OCI-LY3 (cell line): ENCODE measurements around the gene SAMSN1.

Experiments used
- H2AFZ ChIP-seq: fragments of 200-600, 300-600 bp; shearing (Covaris generic); 2 replicates; pipeline ENCODE4 v1.6.0; 2014; ENCODE audit warnings: antibody characterized with exemption, low read depth, low read length
- H3K27ac ChIP-seq: fragments of 200-600, 300-600 bp; sonication (generic); 2 replicates; pipeline ENCODE4 v1.5.1; 2014; ENCODE audit warnings: mild to moderate bottlenecking, low read length, moderate library complexity, mixed read lengths
- H3K27me3 ChIP-seq: fragments of 200-600, 300-600 bp; sonication (generic); 2 replicates; pipeline ENCODE4 v1.6.1; 2014; ENCODE audit warnings: low read depth, low read length, mixed read lengths
- H3K36me3 ChIP-seq: fragments of 200-600, 300-600 bp; sonication (generic); replicated peaks from 2 replicates; pipeline ENCODE3; 2014; ENCODE audit warnings: low read depth, low read length, mixed read lengths
- H3K4me1 ChIP-seq: fragments of 300-600, 200-600 bp; sonication (generic); 2 replicates; pipeline ENCODE4 v1.6.1; 2014; ENCODE audit warnings: low read length, mixed read lengths
- H3K4me2 ChIP-seq: fragments of 200-600, 300-600 bp; sonication (generic); 2 replicates; pipeline ENCODE4 v1.6.1; 2014; ENCODE audit warnings: low read length, mixed read lengths
- H3K4me3 ChIP-seq: fragments of 300-600, 200-600 bp; sonication (generic); 2 replicates; pipeline ENCODE4 v1.5.1; 2014; ENCODE audit warnings: antibody characterized with exemption, mild to moderate bottlenecking, low read length, moderate library complexity
- H3K79me2 ChIP-seq: fragments of 300-600, 200-600 bp; shearing (Covaris generic); 2 replicates; pipeline ENCODE4 v1.6.1; 2014; ENCODE audit warnings: mild to moderate bottlenecking, low read length, mixed read lengths
- H3K9ac ChIP-seq: fragments of 300-600, 200-600 bp; shearing (Covaris generic); 2 replicates; pipeline ENCODE4 v1.6.0; 2014; ENCODE audit warnings: mild to moderate bottlenecking, low read length, moderate library complexity
- H3K9me3 ChIP-seq: fragments of 200-600, 300-600 bp; shearing (Covaris generic); 2 replicates; pipeline ENCODE4 v1.6.1; 2014; ENCODE audit warnings: low read length, mixed read lengths; ENCODE audit not compliant: insufficient read depth
- H4K20me1 ChIP-seq: fragments of 200-600, 300-600 bp; sonication (generic); 2 replicates; pipeline ENCODE4 v1.6.1; 2016; ENCODE audit warnings: low read length, mixed read lengths; ENCODE audit not compliant: insufficient read depth
- EZH2phosphoT487 ChIP-seq: fragments of 200-600 bp; shearing (Covaris generic); IDR thresholded peaks from 2 replicates; pipeline ENCODE4 v1.6.1; 2018; ENCODE audit warnings: antibody characterized with exemption, mixed run types, low read depth
- TF ChIP-seq, protein P1 (sequence below): fragments of 200-600, 300-600 bp; sonication (generic); IDR thresholded peaks from 2 replicates; pipeline ENCODE4 v1.5.1; 2014; ENCODE audit warnings: antibody characterized with exemption, low read length, low read depth

SAMSN1 gene

DNA sequence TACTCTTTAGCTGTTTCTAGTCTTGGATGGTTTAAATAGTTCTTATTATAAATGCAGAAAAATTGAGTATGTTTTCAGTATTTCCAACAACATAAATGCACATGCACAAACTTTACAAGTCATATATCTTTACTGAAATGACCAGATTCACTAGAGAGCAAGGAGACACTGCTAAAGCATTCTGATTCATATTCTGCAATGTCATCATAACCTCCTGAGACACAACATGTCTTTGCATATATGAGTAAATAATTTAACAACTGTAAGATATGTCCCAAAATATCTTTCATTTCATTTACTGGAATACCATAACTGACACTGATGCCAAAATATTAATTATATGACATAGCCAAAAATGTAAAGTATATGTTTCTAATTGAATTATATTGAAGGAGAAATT lies 16.8 kb upstream of the SAMSN1 start:
- peaks cover 19% of the 10 kb centered on the region for H3K36me3 ChIP-seq
- TF ChIP-seq EZH2phosphoT487: no peak
- TF ChIP-seq, protein P1, sequence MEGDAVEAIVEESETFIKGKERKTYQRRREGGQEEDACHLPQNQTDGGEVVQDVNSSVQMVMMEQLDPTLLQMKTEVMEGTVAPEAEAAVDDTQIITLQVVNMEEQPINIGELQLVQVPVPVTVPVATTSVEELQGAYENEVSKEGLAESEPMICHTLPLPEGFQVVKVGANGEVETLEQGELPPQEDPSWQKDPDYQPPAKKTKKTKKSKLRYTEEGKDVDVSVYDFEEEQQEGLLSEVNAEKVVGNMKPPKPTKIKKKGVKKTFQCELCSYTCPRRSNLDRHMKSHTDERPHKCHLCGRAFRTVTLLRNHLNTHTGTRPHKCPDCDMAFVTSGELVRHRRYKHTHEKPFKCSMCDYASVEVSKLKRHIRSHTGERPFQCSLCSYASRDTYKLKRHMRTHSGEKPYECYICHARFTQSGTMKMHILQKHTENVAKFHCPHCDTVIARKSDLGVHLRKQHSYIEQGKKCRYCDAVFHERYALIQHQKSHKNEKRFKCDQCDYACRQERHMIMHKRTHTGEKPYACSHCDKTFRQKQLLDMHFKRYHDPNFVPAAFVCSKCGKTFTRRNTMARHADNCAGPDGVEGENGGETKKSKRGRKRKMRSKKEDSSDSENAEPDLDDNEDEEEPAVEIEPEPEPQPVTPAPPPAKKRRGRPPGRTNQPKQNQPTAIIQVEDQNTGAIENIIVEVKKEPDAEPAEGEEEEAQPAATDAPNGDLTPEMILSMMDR: no peak
- no peak overlapping the region for H3K9ac ChIP-seq

DNA sequence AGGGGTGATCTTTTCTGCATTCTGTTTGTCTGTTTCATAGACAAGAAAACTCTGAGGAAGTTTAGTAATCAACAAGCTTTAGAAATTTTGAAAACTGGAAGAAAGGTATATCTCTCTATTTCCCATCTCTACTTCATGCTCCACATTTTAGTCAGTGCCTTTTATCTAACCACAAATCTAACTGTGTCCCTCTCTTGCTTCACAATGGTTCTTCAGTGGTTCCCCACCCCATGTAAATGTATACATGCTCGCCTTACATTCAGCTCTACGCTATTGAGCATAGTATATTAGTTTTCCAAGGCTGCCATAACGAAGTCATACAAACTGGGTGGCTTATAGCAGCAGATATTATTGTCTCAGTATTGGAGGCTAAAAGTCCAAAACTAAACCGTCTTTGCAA lies 14.4 kb upstream of the SAMSN1 start:
- Histone ChIP-seq H4K20me1 (no peaks in the 10 kb centered on the region), H2AFZ (no peak overlapping the region), H3K4me3 (no peak overlapping the region), H3K4me2 (no peak overlapping the region), H3K4me1 (peaks cover 43% of the 10 kb centered on the region), H3K27me3 (no peaks in the 10 kb centered on the region), H3K9ac (no peak overlapping the region), H3K79me2 (no peaks in the 10 kb centered on the region), H3K27ac (no peak overlapping the region), H3K36me3 (peaks cover 21% of the 10 kb centered on the region), H3K9me3 (peaks cover 10% of the 10 kb centered on the region)
- no peak for TF ChIP-seq EZH2phosphoT487

More for the DNA sequence above, 16.8 kb upstream of the SAMSN1 start:
- no peaks in the 10 kb centered on the region for H4K20me1 ChIP-seq
- no peaks in the 10 kb centered on the region for H3K27me3 ChIP-seq
- H3K27ac ChIP-seq: no peak overlapping the region
- no peak overlapping the region for H2AFZ ChIP-seq
- H3K4me2 ChIP-seq: no peak overlapping the region
- H3K4me3 ChIP-seq: no peak overlapping the region
- no peaks in the 10 kb centered on the region for H3K79me2 ChIP-seq
- H3K9me3 ChIP-seq: peaks cover 10% of the 10 kb centered on the region
- peaks cover 36% of the 10 kb centered on the region for H3K4me1 ChIP-seq

DNA sequence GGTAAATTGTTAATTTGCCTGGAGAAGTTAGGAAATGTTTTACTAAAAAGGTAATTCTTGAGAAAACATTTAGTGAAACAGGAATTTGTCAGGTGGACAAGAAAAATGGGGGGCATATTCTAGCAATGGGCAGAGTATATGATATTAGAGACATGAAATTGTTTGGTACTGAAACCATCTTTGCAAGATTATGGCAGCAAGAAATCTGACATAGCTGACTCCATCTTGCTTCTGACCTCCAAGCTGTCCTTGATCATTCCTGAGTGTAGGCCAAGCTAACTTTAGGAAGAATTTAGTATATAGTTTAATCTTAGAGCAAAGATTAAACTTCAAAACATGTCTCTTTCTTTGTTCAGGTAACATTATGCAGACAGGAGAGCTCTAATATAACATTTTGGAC lies 14.0 kb upstream of the SAMSN1 start:
- no peak overlapping the region for H3K27ac ChIP-seq
- H2AFZ ChIP-seq: no peak overlapping the region
- H3K9me3 ChIP-seq: peaks cover 10% of the 10 kb centered on the region
- H3K4me1 ChIP-seq: peaks cover 46% of the 10 kb centered on the region
- no peaks in the 10 kb centered on the region for H3K27me3 ChIP-seq
- H3K36me3 ChIP-seq: peaks cover 21% of the 10 kb centered on the region
- H3K79me2 ChIP-seq: no peaks in the 10 kb centered on the region
- no peaks in the 10 kb centered on the region for H4K20me1 ChIP-seq
- H3K4me3 ChIP-seq: no peak overlapping the region
- TF ChIP-seq, protein P1: no peak
- TF ChIP-seq EZH2phosphoT487: no peak
- no peak overlapping the region for H3K4me2 ChIP-seq
- no peak overlapping the region for H3K9ac ChIP-seq

DNA sequence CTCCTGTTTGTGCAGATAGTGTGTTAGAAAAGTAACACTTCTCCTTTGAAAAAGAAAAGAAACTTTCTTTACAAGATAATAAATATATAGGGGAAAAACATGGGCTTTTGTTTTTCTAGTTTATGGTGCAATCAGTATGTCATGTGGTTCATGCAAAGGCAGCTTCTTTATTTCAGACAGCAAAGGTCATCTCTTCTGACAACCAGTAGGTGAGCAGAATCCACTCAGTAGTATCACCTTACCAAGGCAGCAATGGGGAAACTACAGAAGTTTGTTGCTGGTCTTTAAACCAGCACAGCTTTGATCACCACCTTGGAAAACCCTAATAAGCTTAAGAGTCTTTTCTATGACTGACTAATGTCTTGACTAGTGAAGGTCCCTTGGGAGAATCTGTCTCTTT lies 13.0 kb upstream of the SAMSN1 start:
- no peak for TF ChIP-seq EZH2phosphoT487
- TF ChIP-seq, protein P1: no peak

DNA sequence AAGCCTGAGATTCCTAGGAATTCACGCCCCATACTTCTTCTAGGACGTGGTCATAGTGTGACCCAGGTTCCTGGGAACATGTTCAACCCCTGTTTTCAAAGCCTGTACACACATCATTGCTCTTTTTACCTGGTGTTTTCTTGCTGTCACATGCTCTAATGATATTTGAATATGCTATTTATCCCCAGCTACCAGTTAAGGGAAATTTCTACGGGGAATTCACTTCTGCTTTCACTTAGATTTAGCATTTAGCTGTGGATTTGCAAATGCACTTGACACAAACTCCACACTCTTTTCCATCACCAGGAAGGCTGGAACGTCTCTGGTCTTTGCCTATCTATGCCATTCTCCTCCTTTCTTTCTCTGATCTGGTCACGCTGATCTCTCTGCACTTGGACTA lies 11.3 kb upstream of the SAMSN1 start:
- peak overlapping the region; percentile 79 for H3K4me2 ChIP-seq
- H3K36me3 ChIP-seq: peaks cover 21% of the 10 kb centered on the region
- H2AFZ ChIP-seq: peak overlapping the region; percentile 76
- no peaks in the 10 kb centered on the region for H3K79me2 ChIP-seq
- H3K27ac ChIP-seq: peak overlapping the region; percentile 66
- no peaks in the 10 kb centered on the region for H3K27me3 ChIP-seq
- peaks cover 50% of the 10 kb centered on the region for H3K4me1 ChIP-seq
- no peak for TF ChIP-seq EZH2phosphoT487
- TF ChIP-seq, protein P1: no peak
- peak overlapping the region; percentile 47 for H3K4me3 ChIP-seq
- H3K9me3 ChIP-seq: peaks cover 10% of the 10 kb centered on the region
- no peaks in the 10 kb centered on the region for H4K20me1 ChIP-seq
- peak overlapping the region; percentile 54; the same call in 1 of the 2 replicates for H3K9ac ChIP-seq

More for the DNA sequence above, 13.0 kb upstream of the SAMSN1 start:
- peaks cover 50% of the 10 kb centered on the region for H3K4me1 ChIP-seq
- no peaks in the 10 kb centered on the region for H4K20me1 ChIP-seq
- H2AFZ ChIP-seq: no peak overlapping the region
- peak overlapping the region; percentile 63 for H3K27ac ChIP-seq
- peaks cover 21% of the 10 kb centered on the region for H3K36me3 ChIP-seq
- no peaks in the 10 kb centered on the region for H3K79me2 ChIP-seq
- peaks cover 10% of the 10 kb centered on the region for H3K9me3 ChIP-seq
- H3K9ac ChIP-seq: no peak overlapping the region
- H3K4me3 ChIP-seq: no peak overlapping the region
- no peak overlapping the region for H3K4me2 ChIP-seq
- H3K27me3 ChIP-seq: no peaks in the 10 kb centered on the region
